Renal cortex interstitium (tissue), 11 donors: ENCODE results near the gene NEK7. TPM values are rescaled to one million over a fixed set of nuclear protein-coding genes. Genes with fewer than 3 reads are reported as not detected.

Experiments used
- DNase-seq, 11 donors: peaks; one replicate each; pipeline ENCODE4 v3.0.0-alpha.2; 2013; ENCODE audit warnings: low read depth in 9 of 11, low spot score in 4 of 11; ENCODE audit errors: extremely low read depth in 1 of 11
- polyA plus RNA-seq, 3 donors: library from polyadenylated mRNA; unstranded; fragments of 120-200 nt; gene quantifications; one replicate each; pipeline ENCODE4 v1.2.1, GENCODE V29; 2013; ENCODE audit not compliant: insufficient read length in 3 of 3

The NEK7 gene
- polyA plus RNA-seq, 3 donors, result 38.7 to 48.5 (median 47.6) TPM

- no peak for DNase-seq
Observed at GRCh38 chr1:198232378-198232777, 75.6 kb downstream of the NEK7 start.

- DNase-seq, result no peak
Observed at GRCh38 chr1:198232940-198233675, 76.3 kb downstream of the NEK7 start.

GRCh38 chr1:198234520-198235251, 77.9 kb downstream of the NEK7 start:
- DNase-seq, result no peak

GRCh38 chr1:198238121-198238520, 81.3 kb downstream of the NEK7 start:
- no peak for DNase-seq

- DNase-seq, result no peak
Observed at GRCh38 chr1:198241553-198241952, 84.8 kb downstream of the NEK7 start.

GRCh38 chr1:198244772-198245171, 88.0 kb downstream of the NEK7 start:
- DNase-seq, result no peak

GRCh38 chr1:198245379-198245778, 88.6 kb downstream of the NEK7 start:
- no peak for DNase-seq

GRCh38 chr1:198246337-198246736, 89.5 kb downstream of the NEK7 start:
- no peak for DNase-seq

GRCh38 chr1:198253259-198253658, 96.5 kb downstream of the NEK7 start:
- no peak for DNase-seq

GRCh38 chr1:198253668-198254067, 96.9 kb downstream of the NEK7 start:
- DNase-seq, result no peak

- no peak for DNase-seq
Observed at GRCh38 chr1:198254521-198254920, 97.7 kb downstream of the NEK7 start.

GRCh38 chr1:198254948-198255347, 98.2 kb downstream of the NEK7 start:
- DNase-seq, result no peak

- DNase-seq, result no peak
Observed at GRCh38 chr1:198255784-198256183, 99.0 kb downstream of the NEK7 start.

GRCh38 chr1:198258491-198258890, 101.7 kb downstream of the NEK7 start:
- DNase-seq, result no peak

- no peak for DNase-seq
Observed at GRCh38 chr1:198259333-198260074, 102.7 kb downstream of the NEK7 start.

- DNase-seq, result no peak
Observed at GRCh38 chr1:198261886-198262285, 105.1 kb downstream of the NEK7 start.

GRCh38 chr1:198263186-198263585, 106.4 kb downstream of the NEK7 start:
- DNase-seq, result no peak

GRCh38 chr1:198264282-198264681, 107.5 kb downstream of the NEK7 start:
- no peak for DNase-seq

GRCh38 chr1:198265073-198265661, 108.4 kb downstream of the NEK7 start:
- DNase-seq, result no peak

GRCh38 chr1:198267056-198267455, 110.3 kb downstream of the NEK7 start:
- no peak for DNase-seq
